AG08396 (cell line): ENCODE results near the gene SHROOM2.

ENCODE experiments used
- DNase-seq: peaks from one replicate; pipeline ENCODE4 v3.0.0; 2012; ENCODE audit warnings: low spot score, mixed read lengths

The SHROOM2 gene

DNA sequence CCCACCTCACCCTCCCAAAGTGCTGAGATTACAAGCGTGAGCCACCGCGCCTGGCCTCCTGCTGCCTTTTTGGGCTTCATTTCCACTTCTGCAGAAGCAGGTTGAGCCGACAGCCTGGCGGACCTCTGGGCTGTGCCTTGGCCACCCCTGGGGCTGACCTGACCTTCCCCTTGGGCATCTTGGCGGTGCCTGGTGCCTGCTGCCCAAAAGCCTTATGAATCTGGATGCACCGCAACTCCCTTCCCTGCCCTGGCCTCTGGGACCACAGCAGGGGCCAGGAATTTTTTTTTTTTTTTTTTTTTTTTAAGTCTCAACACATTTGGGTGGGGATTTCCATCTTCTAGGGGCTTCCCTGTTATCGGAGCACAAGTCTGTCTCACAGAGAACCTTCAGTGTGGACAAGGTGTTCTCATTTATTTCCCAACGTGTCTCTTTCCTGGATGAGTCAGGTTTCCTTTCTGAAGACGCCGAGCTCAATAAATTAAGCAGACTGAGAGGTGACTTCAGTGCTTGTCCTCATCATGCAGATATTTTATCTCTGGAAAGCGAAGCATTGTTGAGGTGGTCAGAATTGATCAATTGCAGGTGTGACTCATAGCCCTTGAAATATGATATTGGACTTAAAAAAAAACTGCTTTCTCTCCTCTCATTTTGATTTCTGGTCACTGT is 79.7 kb downstream of the SHROOM2 start:
- no peak for DNase-seq

- no peak for DNase-seq
Measured at GRCh38 chrX:9866633-9867032, 80.4 kb downstream of the SHROOM2 start.

DNA sequence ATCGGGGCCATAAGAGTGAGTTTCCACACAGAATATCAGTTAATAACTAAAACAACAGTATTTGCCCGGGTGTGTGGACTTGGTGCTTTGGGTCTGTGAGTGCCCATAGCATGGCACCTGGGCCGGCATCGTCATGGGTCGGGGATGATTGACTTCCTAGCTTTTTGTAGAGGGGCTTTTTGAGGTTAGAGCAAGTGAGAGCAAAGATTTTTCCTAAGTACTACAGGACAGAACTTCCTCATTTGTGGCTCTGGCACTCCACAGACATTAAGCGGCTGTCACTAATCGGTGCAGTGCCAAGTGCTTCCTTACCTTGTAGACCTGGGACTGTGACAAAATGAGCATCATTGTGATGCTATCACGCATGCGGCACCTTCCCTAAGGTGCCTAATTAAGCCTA is 81.0 kb downstream of the SHROOM2 start:
- no peak for DNase-seq

- no peak for DNase-seq
Measured at GRCh38 chrX:9867753-9868152, 81.5 kb downstream of the SHROOM2 start.

GRCh38 chrX:9871701-9872268 is 85.6 kb downstream of the SHROOM2 start:
- DNase-seq = no peak

DNA sequence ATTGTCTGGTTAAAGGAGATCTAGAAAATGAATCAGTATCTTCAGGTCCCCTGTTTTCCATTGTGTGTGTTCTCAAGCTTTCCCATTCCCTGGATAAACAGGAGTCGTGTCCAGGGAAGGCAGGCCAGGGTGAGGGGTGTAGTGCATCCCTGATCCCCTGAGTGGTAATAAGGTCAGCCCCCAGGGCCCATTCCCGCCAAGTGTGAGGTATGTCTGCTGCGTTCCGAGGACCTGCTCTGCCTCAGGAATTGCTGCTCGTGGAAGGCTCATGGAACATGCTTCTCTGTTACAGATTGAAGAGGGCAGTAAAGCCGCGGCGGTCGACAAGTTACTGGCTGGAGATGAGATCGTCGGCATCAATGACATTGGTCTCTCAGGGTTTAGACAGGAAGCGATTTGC is 87.1 kb downstream of the SHROOM2 start:
- DNase-seq = no peak

DNA sequence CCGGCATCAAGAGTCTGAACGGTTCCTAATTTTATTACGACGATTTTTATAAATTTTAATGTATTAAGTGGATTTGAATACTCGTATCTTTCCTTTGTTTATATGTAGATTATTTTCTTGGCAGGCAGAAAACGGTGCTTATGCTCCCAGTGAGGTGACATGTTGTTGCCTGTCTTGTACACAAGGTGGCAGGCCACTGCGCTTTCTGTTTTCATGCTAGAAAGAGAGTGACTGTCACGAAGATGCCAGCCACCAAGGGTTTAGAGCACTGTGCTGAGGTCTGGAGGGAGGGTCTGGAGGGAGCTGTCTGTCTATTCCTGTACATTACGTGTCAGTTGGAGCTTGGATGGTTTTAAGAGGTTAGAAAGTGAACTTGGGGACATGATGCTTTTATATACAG is 87.7 kb downstream of the SHROOM2 start:
- DNase-seq = peak; percentile 36

GRCh38 chrX:9874483-9874882 is 88.3 kb downstream of the SHROOM2 start:
- no peak for DNase-seq

GRCh38 chrX:9875801-9876200 is 89.6 kb downstream of the SHROOM2 start:
- no peak for DNase-seq

DNA sequence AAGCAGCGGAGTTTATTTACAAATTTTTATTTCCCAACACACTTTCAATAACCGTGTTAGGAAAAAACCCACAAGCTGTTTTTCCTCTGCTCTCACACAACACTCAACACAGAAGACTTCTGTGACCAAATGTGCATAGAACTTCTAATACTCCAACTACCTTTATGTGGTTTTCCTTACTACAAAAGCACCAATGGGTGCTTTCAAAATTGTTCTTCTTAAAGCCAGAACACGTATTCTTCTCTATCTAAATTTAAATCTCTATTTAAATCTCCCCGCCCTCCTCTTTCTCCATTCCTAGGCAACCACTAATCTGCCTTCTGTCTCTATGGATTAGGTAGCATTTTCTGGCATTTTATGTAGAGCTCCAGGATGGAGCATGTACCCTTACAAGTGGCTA is 90.0 kb downstream of the SHROOM2 start:
- no peak for DNase-seq

DNA sequence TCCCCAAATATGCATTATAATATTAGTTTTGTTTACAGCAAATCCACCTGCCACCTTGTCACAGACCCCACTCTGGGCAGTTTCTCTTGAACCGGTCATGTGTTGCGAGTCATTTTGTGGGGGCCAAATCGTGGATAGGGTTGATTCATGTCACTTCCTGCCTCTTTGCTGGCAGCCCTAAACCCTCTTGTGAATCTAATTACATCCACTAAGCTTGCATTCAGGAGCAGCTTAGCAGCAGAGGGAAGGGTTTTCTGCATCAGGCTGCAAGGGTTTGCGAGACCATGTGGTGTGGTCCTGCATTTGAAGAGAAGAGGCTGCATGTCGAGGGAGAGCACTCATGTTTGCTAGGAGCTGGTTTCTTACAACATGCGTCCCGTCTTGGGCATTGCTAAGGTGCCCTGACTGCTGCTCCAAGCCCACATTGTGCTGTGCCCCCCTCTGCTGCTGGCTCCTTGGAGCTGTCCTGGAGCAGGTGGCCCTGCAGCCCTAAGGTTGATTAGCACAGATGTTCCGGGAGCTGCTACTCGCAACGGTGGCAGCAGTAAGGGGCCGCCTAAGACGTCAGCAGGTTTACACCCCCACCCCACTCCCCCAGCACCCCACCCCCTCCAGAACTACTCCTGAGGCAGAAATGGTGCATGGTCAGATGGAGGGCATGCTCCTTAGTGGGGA is 92.1 kb downstream of the SHROOM2 start:
- DNase-seq = no peak

GRCh38 chrX:9880237-9880636 is 94.0 kb downstream of the SHROOM2 start:
- no peak for DNase-seq

DNA sequence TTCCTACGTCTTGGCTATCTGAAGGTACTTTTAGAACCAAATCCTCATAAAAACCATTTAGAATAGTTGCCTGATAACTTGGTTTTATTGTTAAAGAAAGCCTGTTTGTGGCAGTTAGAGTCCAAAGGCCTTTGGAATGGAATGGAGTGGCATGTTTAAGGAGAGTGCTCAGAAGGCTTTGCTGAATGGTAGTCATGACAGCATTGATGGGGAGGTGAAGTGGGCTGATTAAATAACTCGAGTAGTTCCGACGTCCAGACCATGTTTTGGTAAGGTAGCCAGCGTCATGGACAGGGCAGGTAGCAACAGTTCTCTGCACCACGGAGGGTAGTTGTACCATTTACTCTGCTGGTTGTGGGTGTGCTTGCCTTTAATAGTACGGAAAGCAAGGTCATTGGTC is 94.6 kb downstream of the SHROOM2 start:
- no peak for DNase-seq

GRCh38 chrX:9882669-9883446 is 96.6 kb downstream of the SHROOM2 start:
- no peak for DNase-seq

DNA sequence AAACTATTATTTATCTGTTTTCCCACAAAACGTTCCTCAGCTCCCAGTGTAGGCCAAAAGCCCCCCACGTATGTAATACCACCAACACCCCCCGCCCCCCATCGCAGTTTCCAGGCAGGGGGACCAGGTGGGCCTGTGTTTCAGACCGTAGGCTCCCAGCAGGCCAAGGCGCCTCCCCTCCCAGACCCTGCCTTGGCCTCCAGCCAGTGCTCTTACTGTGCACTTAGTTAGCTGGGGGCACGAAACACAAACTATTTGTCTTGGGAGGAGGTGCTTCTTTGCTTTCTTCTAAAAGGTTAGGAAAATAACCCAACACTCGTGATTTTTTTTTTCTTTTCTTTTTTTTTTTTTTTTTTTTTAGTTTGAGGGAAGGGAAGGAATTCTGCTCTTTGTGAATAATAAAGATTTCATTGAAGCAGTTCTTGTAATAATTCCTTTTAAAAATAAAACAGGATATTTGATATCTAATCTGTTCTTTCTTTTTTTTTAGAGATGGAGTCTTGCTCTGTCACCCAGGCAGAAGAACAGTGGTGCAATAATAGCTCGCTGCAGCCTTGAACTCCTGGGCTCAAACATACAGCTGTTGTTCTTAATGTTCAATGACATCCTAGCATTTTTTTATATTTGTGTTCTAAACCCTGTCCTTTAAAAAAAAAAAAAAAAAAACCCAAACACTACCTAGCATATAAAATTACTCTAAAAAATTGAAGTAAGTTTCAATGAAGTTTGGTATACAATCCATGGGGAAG is 98.0 kb downstream of the SHROOM2 start:
- no peak for DNase-seq

- peak; percentile 68 for DNase-seq
Measured at GRCh38 chrX:9885150-9885549, 98.9 kb downstream of the SHROOM2 start.

- no peak for DNase-seq
Measured at GRCh38 chrX:9887659-9888297, 101.5 kb downstream of the SHROOM2 start.

GRCh38 chrX:9888953-9889470 is 102.8 kb downstream of the SHROOM2 start:
- DNase-seq = no peak

DNA sequence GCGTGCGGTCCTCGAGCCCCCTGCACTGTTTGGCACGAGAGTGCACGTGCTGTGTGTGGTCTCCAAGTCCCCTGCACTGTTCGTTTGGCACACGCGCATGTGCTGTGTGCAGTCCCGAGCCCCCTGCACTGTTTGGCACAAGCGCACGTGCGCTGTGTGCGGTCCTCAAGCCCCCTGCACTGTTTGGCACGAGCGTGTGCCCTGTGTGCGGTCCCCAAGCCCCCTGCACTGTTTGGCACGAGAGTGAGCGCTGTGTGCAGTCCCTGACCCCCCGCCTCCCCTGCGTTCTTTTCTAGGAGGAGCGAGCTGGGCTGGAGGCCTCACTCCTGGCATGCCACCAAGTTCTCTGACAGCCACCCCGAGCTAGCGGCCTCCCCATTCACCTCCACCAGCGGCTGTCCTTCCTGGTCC is 104.5 kb downstream of the SHROOM2 start:
- DNase-seq = no peak

DNA sequence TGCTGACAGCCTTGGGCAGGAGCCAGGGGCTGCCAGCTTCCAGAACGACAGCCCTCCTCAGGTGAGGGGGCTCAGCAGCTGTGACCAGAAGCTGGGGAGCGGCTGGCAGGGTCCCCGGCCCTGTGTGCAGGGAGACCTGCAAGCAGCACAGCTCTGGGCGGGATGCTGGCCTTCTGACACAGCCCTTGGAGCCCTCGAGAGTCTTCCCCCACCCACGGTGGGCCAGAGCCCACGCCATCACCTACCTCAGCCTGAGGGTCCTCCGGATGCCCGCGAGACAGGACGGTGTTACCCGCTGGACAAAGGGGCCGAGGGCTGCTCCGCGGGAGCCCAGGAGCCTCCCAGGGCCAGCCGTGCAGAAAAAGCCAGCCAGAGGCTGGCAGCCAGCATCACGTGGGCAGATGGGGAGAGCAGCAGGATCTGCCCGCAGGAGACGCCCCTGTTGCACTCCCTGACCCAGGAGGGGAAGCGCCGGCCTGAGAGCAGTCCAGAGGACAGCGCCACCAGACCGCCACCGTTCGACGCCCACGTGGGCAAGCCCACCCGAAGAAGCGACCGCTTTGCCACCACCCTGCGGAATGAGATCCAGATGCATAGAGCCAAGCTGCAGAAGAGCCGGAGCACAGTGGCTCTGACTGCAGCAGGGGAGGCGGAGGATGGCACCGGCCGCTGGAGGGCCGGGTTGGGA is 109.1 kb downstream of the SHROOM2 start:
- no peak for DNase-seq

DNA sequence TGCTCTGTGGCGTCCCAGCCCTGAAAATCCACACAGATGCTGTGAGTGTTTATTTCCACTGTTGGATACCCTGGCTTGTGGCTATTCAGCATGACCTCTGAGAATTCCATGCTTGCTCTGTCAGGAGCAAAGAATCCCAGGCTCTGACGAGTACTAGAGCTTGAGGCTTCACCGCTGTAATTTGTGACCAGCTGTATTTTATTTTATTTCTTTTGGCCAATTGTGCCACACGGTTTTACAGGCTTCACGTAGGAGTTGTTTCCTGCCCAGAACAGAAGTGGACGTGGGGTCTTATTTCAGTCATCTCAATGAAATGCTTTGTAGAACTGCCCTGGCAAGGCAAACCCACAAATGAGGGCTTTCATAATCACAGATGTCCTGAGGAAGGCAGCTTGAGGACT is 111.5 kb downstream of the SHROOM2 start:
- DNase-seq = peak; percentile 79
